Activated CD8-positive, alpha-beta T cell treated with anti-CD3 and anti-CD28 coated beads for 36 hours (primary cell): ENCODE results near the gene LGALS12. TPM values are rescaled to one million over a fixed set of nuclear protein-coding genes. Genes with fewer than 3 reads are reported as not detected.

Experiments used
- ATAC-seq: fragments of 200-7000 bp; cut with Tn5 transposase; one replicate; pipeline ENCODE4 v1.10.0; 2021; ENCODE audit warnings: mild to moderate bottlenecking, moderate library complexity
- CTCF ChIA-PET: fragments of 350-600 bp; sonication (Branson Sonifier 250); formaldehyde crosslinking; loops from one replicate; lab custom pipeline; 2021; ENCODE audit warnings: antibody characterized with exemption; lab: Charles Lee
- POLR2A ChIA-PET: fragments of 350-600 bp; sonication (Branson Sonifier 250); formaldehyde crosslinking; loops from one replicate; lab custom pipeline; 2021; ENCODE audit warnings: antibody characterized with exemption; lab: Charles Lee
- DNase-seq: peaks from one replicate; pipeline ENCODE4 v3.0.0-alpha.2; 2020
- H3K27ac Mint-ChIP-seq: one replicate; pipeline ENCODE4 v1.8.0; 2021; ENCODE audit warnings: mild to moderate bottlenecking, mixed read lengths
- H3K27me3 Mint-ChIP-seq: one replicate; pipeline ENCODE4 v1.8.0; 2021; ENCODE audit warnings: mixed read lengths
- H3K36me3 Mint-ChIP-seq: one replicate; pipeline ENCODE4 v1.8.0; 2021; ENCODE audit warnings: low read depth, mixed read lengths
- H3K4me1 Mint-ChIP-seq: one replicate; pipeline ENCODE4 v1.8.0; 2021; ENCODE audit warnings: low read depth, mixed read lengths
- H3K4me3 Mint-ChIP-seq: one replicate; pipeline ENCODE4 v1.8.0; 2021; ENCODE audit warnings: mild to moderate bottlenecking, moderate library complexity, mixed read lengths
- H3K9me3 Mint-ChIP-seq: one replicate; pipeline ENCODE4 v1.8.0; 2021; ENCODE audit warnings: mixed read lengths
- CTCF ChIP-seq: fragments of 200-600 bp; IDR thresholded peaks from one replicate; pipeline ENCODE4 v1.8.0; 2022; ENCODE audit warnings: antibody characterized with exemption, mild to moderate bottlenecking
- intact Hi-C: fragments of 100-400 bp; cut with micrococcal nuclease; formaldehyde crosslinking; loops from one replicate; pipeline ENCODE4 v1.10.0; 2022
- total RNA-seq, 2 experiments: library from RNA; stranded (reverse); gene quantifications; one replicate each; pipeline ENCODE4 v1.2.3, GENCODE V29; 2021

Gene LGALS12
- total RNA-seq, 2 experiments from 2014 or later, result not detected

GRCh38 chr11:63560506-63561180, 54.8 kb downstream of the LGALS12 start:
- no peaks in the 10 kb centered on the region for H3K27me3 Mint-ChIP-seq
- no peak for TF ChIP-seq CTCF
- intact Hi-C loops, result loop anchor here (10.0 kb wide), 1 partner anchor 54 kb away; the partner anchor contains the start of gene PLAAT3
- ChIA-PET CTCF (interaction anchor here (0.7 to 1.5 kb wide), 3 partner anchors 9 to 78 kb away, joined by 3 read pairs; no protein-coding TSS in a partner anchor), POLR2A (interaction anchor here (1.5 kb wide), 1 partner anchor 9 kb away, joined by 6 read pairs; no protein-coding TSS in a partner anchor)
- DNase-seq (no peak), ATAC-seq (no peak)
- H3K36me3 Mint-ChIP-seq, result no peaks in the 10 kb centered on the region
- no peak overlapping the region for H3K4me3 Mint-ChIP-seq
- no peaks in the 10 kb centered on the region for H3K9me3 Mint-ChIP-seq
- peaks cover 39% of the 10 kb centered on the region for H3K4me1 Mint-ChIP-seq
- no peak overlapping the region for H3K27ac Mint-ChIP-seq

- TF ChIP-seq CTCF, result no peak
- ChIA-PET POLR2A (interaction anchor here (1.2 to 2.9 kb wide), 3 partner anchors 12 to 41 kb away, joined by 4 to 17 read pairs (median 13); partner anchors contain the start of gene PLAAT4), CTCF (interaction anchor here (1.0 to 4.6 kb wide), 6 partner anchors 11 to 84 kb away, joined by 3 to 25 read pairs (median 6); partner anchors contain the start of gene PLAAT4)
- no peaks in the 10 kb centered on the region for H3K9me3 Mint-ChIP-seq
- intact Hi-C loops, result loop anchor here (10.0 kb wide), 1 partner anchor 51 kb away; the partner anchor contains the start of gene PLAAT3
- peaks cover 55% of the 10 kb centered on the region for H3K4me1 Mint-ChIP-seq
- no peaks in the 10 kb centered on the region for H3K36me3 Mint-ChIP-seq
- DNase-seq (no peak), ATAC-seq (no peak)
- H3K27ac Mint-ChIP-seq, result peak within 1 kb of the TSS; percentile 18
- H3K27me3 Mint-ChIP-seq, result no peaks in the 10 kb centered on the region
- no peak within 1 kb of the TSS for H3K4me3 Mint-ChIP-seq
Observed at GRCh38 chr11:63563201-63564055, 57.5 kb downstream of the LGALS12 start, which contains the start of gene PLAAT2. Gene PLAAT2 (minus strand): TSS chr11:63563379. CDS start chr11:63563324, 55 bp downstream.

- peak; percentile 55 for DNase-seq
Observed at GRCh38 chr11:63564056-63564774, 58.3 kb downstream of the LGALS12 start.

More at GRCh38 chr11:63564056-63564774, 58.3 kb downstream of the LGALS12 start:
- ChIA-PET CTCF (interaction anchor here (1.0 to 4.6 kb wide), 5 partner anchors 12 to 85 kb away, joined by 3 to 25 read pairs (median 7); partner anchors contain the start of gene PLAAT4), POLR2A (interaction anchor here (1.2 to 2.9 kb wide), 3 partner anchors 13 to 42 kb away, joined by 4 to 17 read pairs (median 13); partner anchors contain the start of gene PLAAT4)
- no peak for TF ChIP-seq CTCF
- intact Hi-C loops, result loop anchor here (10.0 kb wide), 1 partner anchor 51 kb away; the partner anchor contains the start of gene PLAAT3
- Mint-ChIP-seq H3K36me3 (no peaks in the 10 kb centered on the region), H3K9me3 (no peaks in the 10 kb centered on the region), H3K27me3 (no peaks in the 10 kb centered on the region), H3K27ac (peak overlapping the region; percentile 18), H3K4me3 (no peak overlapping the region), H3K4me1 (peaks cover 57% of the 10 kb centered on the region)
- peak; percentile 67 for ATAC-seq
